Stimulated activated memory B cell treated with anti-CD40 and anti-IgM and Interleukin-4, amounts not matched to agents 10 μg/mL and 1 μg/mL and 100 μg/mL, for 72 hours (primary cell): ENCODE results near the gene DOC2B.
"Not testable (repeated sequence)": the region's sequence is repeated elsewhere in the genome, so short reads cannot be mapped to it uniquely, and the experiment has no call there.

Experiments
- ATAC-seq: fragments of 150-1000 bp; cut with Tn5 transposase; 2 replicates; pipeline ENCODE4 v1.10.0; 2021
- H3K27ac Mint-ChIP-seq: one replicate; pipeline ENCODE4 v1.8.0; 2022; ENCODE audit warnings: mild to moderate bottlenecking, mixed read lengths
- H3K27me3 Mint-ChIP-seq: one replicate; pipeline ENCODE4 v1.8.0; 2022; ENCODE audit warnings: mixed read lengths
- H3K36me3 Mint-ChIP-seq: one replicate; pipeline ENCODE4 v1.8.0; 2022; ENCODE audit warnings: mixed read lengths
- H3K4me1 Mint-ChIP-seq: one replicate; pipeline ENCODE4 v1.8.0; 2022; ENCODE audit warnings: mixed read lengths
- H3K4me3 Mint-ChIP-seq: one replicate; pipeline ENCODE4 v1.8.0; 2022; ENCODE audit warnings: mild to moderate bottlenecking, moderate library complexity, mixed read lengths
- H3K9me3 Mint-ChIP-seq: one replicate; pipeline ENCODE4 v1.8.0; 2022; ENCODE audit warnings: mixed read lengths

Gene DOC2B

DNA sequence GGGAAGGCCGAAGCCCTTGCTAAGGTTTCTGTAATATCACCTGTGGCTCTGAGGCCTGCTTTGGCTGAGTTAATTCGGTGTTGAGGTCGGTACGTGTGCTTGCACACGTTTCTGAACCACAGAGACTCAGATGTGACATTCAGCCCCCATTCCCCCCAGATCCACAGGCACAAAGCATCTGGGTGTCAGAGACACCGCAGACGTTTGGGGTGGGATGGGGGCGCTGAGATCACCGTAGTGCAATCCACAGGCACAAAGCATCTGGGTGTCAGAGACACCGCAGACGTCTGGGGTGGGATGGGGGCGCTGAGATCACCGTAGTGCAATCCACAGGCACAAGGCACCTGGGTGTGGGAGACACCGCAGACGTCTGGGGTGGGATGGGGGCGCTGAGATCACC lies 19.8 kb upstream of the DOC2B start:
- H3K4me3 Mint-ChIP-seq, H3K9me3 Mint-ChIP-seq, H3K36me3 Mint-ChIP-seq, H3K27ac Mint-ChIP-seq, H3K4me1 Mint-ChIP-seq, ATAC-seq: not testable (repeated sequence)
- peaks cover 42% of the 10 kb centered on the region for H3K27me3 Mint-ChIP-seq

DNA sequence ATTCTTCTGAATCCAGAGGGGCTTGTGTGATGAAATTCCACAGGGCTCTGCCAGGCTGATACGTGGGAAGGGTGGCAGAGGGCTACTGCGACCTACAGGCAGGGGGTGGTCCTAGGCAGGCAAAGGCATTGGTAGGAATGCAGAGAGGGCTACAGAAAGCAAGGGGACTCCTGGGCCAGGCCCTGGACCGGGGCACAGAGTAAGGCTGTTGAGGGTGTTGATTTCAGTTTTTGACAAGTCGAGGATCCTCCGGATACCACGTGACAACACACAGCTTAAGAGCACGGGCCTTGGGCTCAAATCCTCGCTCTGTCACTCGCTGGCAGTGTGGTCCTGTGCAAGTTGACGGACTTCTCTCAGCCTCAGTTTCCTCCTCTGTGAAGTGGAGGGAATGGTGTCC lies 19.1 kb upstream of the DOC2B start:
- no peak overlapping the region for H3K4me3 Mint-ChIP-seq
- ATAC-seq, result no peak
- no peaks in the 10 kb centered on the region for H3K9me3 Mint-ChIP-seq
- H3K4me1 Mint-ChIP-seq, result no peaks in the 10 kb centered on the region
- H3K36me3 Mint-ChIP-seq, result no peaks in the 10 kb centered on the region
- H3K27me3 Mint-ChIP-seq, result peaks cover 44% of the 10 kb centered on the region
- no peak overlapping the region for H3K27ac Mint-ChIP-seq

DNA sequence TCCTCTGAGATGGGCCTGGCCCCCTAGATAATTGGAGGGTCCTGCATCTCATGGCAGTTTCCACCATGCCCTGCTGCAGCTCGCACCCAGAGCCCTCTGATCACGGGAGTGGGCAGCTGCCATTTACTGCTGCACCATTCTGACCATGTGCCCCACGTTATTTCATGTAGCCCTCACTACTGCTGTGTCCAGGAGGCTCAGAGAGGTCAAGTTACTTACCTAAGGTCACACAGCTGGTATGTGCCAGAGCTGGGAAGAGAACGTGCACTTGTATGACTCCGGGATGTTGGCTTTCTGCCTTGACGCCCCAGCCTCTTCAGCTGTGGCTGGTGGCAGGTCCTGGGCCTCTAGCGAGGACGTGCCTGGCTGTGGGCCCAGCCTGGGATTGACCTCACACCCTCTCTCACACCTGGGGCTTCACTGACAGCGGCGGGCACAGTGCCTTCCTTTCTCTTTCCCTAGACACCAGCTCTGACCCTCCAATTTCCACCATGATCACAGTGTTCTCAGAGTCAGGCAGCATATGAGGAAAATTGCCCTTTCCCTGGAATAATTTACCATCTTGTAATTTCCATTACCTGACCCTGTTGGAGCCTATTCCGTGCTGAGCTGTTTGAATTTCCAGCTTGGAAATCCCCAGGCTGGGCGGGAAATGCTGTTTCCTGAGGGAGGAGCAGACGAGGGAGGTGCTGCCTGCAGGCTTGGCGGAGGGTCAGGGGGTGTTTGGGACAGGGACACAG lies 18.5 kb upstream of the DOC2B start:
- H3K4me1 Mint-ChIP-seq, result no peaks in the 10 kb centered on the region
- no peak overlapping the region for H3K27ac Mint-ChIP-seq
- H3K4me3 Mint-ChIP-seq, result no peak overlapping the region
- peaks cover 44% of the 10 kb centered on the region for H3K27me3 Mint-ChIP-seq
- no peaks in the 10 kb centered on the region for H3K36me3 Mint-ChIP-seq
- peak; percentile 24 for ATAC-seq
- H3K9me3 Mint-ChIP-seq, result no peaks in the 10 kb centered on the region

DNA sequence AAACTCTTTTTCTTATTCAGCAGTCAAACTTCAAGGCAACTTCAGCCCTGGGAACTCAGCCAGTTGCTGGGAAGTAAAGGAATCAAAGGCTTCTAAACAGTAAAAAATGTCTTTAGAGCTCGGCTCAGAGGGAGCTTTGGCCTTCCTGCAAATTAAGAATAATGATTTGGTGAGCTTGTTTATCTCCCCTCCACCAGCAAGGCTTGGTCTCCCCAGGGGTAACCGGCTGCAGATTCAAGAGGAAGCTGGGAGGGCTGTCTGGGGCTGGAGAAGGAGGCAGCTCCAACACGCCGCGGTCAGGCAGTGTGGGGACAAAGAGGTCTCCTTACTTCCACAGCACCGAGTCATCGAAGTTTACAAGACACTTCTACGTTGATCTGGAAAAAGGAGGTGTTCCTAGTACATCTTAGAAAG lies 17.7 kb upstream of the DOC2B start:
- H3K4me3 Mint-ChIP-seq, result no peak overlapping the region
- no peaks in the 10 kb centered on the region for H3K9me3 Mint-ChIP-seq

DNA sequence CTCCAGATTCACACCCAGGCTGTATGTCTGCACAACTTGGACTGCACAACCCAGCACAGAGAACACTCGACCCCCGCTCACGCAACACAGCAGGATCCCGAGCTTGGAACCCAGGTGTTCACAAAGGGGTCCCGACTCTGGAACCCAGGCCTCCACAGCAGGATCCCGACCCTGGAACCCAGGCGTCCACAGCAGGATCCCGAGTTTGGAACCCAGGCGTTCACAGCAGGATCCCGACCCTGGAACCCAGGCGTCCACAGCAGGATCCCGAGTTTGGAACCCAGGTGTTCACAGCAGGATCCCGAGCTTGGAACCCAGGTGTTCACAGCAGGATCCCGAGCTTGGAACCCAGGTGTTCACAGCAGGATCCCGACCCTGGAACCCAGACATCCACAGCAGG lies 16.8 kb upstream of the DOC2B start:
- not testable (repeated sequence) for ATAC-seq, H3K9me3 Mint-ChIP-seq, H3K4me1 Mint-ChIP-seq, H3K36me3 Mint-ChIP-seq, H3K27ac Mint-ChIP-seq, H3K4me3 Mint-ChIP-seq
- peaks cover 44% of the 10 kb centered on the region for H3K27me3 Mint-ChIP-seq

More for the DNA sequence above, 17.7 kb upstream of the DOC2B start:
- H3K4me1 Mint-ChIP-seq, result no peaks in the 10 kb centered on the region
- H3K27me3 Mint-ChIP-seq, result peaks cover 44% of the 10 kb centered on the region
- no peaks in the 10 kb centered on the region for H3K36me3 Mint-ChIP-seq
- no peak overlapping the region for H3K27ac Mint-ChIP-seq
- ATAC-seq, result no peak

GRCh38 chr17:197352-197751 lies 15.9 kb upstream of the DOC2B start:
- no peak for ATAC-seq
- Mint-ChIP-seq H3K36me3 (no peaks in the 10 kb centered on the region), H3K27me3 (peaks cover 44% of the 10 kb centered on the region), H3K4me3 (no peak overlapping the region), H3K9me3 (no peaks in the 10 kb centered on the region), H3K27ac (no peak overlapping the region), H3K4me1 (no peaks in the 10 kb centered on the region)

- no peaks in the 10 kb centered on the region for H3K36me3 Mint-ChIP-seq
- ATAC-seq, result no peak
- no peaks in the 10 kb centered on the region for H3K4me1 Mint-ChIP-seq
- peaks cover 37% of the 10 kb centered on the region for H3K27me3 Mint-ChIP-seq
- H3K27ac Mint-ChIP-seq, result no peak overlapping the region
- no peak overlapping the region for H3K4me3 Mint-ChIP-seq
- no peaks in the 10 kb centered on the region for H3K9me3 Mint-ChIP-seq
These were observed 13.6 kb upstream of the DOC2B start for GRCh38 chr17:194828-195602.

DNA sequence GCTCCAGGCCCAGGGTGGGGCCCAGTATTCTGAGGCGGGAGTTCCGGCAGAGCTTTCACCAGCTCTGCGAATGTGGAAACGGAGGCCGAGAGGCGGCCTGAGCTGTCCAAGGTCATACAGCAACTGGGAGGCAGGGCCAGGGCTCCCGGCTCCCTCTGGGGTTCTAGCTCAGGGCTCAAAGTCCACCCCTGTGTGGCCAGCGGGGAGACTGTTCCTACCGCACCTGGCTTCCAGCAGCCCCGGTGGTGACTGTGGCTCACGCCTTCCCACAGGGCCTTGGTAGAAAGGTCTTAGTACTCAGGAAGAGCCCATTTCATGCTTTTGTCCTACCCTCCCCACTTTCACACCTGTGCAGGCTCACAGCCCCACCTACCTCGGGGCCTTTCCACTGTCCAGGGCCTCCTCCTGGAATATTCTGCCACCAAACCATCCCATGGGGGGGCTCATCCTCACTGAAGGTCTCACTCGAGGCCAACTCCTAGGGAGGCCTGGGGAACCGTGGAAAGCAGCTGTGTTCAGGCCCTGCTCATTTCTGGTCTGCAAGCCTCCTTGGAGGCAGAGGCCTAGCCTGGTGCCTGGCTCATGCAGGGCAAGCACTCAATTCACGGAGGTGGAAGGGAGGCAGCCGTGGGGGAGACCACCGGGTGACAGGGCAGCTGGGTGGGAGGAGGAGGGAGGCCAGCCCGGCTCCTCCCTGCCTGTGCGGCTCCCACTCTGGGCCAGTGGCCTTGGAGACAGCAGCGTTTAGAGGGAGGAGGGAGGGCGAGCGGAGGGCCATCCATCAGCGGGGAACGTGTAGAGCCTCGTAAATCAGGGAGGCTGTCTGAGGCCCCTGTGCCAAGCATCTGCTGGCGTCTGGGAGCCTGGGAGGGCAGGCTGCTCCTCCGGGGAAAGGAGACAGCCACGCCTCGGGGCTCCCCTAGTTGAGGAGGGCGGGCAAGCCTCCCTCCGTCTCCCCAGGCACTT lies 12.7 kb upstream of the DOC2B start:
- peaks cover 28% of the 10 kb centered on the region for H3K27me3 Mint-ChIP-seq
- no peak overlapping the region for H3K4me3 Mint-ChIP-seq
- no peak for ATAC-seq
- no peaks in the 10 kb centered on the region for H3K4me1 Mint-ChIP-seq
- H3K27ac Mint-ChIP-seq, result no peak overlapping the region
- H3K9me3 Mint-ChIP-seq, result no peaks in the 10 kb centered on the region
- H3K36me3 Mint-ChIP-seq, result no peaks in the 10 kb centered on the region

DNA sequence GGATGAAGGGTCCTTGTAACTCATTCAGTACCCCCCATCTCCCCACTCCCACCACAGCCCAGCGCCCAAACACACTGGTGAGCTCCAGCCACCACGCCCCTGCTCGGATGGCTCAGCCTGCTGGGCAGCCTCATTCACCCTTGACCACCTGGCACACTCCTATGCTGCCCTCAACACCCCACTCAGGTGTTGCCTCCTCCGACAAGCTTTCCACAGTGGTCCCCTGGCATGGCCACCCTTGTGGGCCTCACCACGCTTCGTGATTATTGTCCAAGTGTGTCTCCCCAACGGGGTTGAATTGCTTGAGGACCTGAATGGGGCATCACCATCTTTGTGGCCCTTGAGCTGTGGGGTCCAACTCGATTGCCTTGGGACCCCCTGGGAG lies 12.0 kb upstream of the DOC2B start:
- Mint-ChIP-seq H3K27ac (no peak overlapping the region), H3K9me3 (no peaks in the 10 kb centered on the region), H3K27me3 (peaks cover 22% of the 10 kb centered on the region), H3K36me3 (no peaks in the 10 kb centered on the region), H3K4me1 (no peaks in the 10 kb centered on the region), H3K4me3 (no peak overlapping the region)
- no peak for ATAC-seq

DNA sequence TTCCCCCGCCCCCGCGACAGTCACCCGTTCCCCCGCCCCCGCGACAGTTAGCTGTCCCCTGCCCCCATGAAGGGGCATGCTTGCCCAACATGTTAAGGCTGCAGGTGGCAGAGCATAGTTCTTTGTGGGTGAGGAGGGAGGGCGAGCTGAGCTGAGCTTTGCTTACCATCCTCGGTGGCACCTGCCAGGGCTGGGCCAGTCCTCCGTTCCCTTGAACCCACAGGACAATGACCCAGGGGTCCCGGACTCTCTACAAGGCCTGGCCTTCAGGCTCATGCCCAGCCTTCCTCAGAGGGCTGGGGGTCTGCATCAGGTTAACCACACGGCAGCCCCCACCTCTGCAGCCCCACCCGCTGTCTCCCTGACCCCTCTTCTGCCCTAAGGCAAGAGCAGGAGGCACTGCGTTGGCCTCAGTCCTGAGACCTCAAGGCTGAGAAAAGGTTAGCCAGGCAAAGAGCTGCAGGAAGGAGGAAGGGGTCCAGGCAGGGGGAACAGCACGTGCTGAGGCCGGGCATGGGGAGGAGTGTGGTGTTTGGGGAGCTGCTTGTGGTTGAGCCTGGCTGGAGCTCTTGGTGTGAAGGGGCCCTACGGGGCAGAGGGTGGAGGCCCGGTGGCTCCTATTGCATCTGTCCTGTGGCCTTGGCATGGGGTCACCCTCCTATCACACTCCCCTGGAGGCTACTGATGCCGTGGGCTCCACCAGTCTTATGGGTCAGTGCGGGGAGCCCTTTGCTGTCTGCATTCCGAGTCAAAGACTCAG lies 11.4 kb upstream of the DOC2B start:
- no peak overlapping the region for H3K27ac Mint-ChIP-seq

GRCh38 chr17:189444-189843 lies 8.0 kb upstream of the DOC2B start:
- H3K4me1 Mint-ChIP-seq, result no peaks in the 10 kb centered on the region
- peaks cover 17% of the 10 kb centered on the region for H3K27me3 Mint-ChIP-seq
- H3K27ac Mint-ChIP-seq, result no peak overlapping the region
- no peak for ATAC-seq
- H3K9me3 Mint-ChIP-seq, result no peaks in the 10 kb centered on the region
- H3K4me3 Mint-ChIP-seq, result no peak overlapping the region
- H3K36me3 Mint-ChIP-seq, result no peaks in the 10 kb centered on the region

More for the DNA sequence above, 11.4 kb upstream of the DOC2B start:
- Mint-ChIP-seq H3K4me1 (no peaks in the 10 kb centered on the region), H3K4me3 (no peak overlapping the region), H3K27me3 (peaks cover 18% of the 10 kb centered on the region), H3K36me3 (no peaks in the 10 kb centered on the region), H3K9me3 (no peaks in the 10 kb centered on the region)
- no peak for ATAC-seq

DNA sequence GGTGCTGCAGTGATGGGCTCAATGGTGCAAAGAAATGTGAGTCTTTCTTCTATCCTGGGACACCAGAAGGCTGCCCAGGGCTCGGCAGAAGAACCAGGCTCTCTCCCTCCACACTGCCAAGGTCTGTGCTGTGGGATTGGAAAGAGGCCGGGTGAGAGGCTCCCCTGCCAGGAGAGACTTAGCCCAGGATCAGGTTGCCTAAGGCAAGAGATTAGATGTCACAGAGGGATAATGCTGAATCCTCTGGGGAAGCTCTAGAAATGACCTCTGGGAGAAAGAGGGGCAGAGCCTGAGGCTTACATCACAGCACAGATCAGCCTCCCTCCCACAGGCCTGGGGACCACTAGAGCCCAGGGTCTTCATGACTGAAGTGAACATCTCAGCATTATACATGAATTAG lies 5.7 kb upstream of the DOC2B start:
- Mint-ChIP-seq H3K27ac (no peak overlapping the region), H3K36me3 (no peaks in the 10 kb centered on the region), H3K9me3 (no peaks in the 10 kb centered on the region), H3K4me1 (no peaks in the 10 kb centered on the region), H3K4me3 (no peak overlapping the region), H3K27me3 (peaks cover 40% of the 10 kb centered on the region)
- no peak for ATAC-seq

DNA sequence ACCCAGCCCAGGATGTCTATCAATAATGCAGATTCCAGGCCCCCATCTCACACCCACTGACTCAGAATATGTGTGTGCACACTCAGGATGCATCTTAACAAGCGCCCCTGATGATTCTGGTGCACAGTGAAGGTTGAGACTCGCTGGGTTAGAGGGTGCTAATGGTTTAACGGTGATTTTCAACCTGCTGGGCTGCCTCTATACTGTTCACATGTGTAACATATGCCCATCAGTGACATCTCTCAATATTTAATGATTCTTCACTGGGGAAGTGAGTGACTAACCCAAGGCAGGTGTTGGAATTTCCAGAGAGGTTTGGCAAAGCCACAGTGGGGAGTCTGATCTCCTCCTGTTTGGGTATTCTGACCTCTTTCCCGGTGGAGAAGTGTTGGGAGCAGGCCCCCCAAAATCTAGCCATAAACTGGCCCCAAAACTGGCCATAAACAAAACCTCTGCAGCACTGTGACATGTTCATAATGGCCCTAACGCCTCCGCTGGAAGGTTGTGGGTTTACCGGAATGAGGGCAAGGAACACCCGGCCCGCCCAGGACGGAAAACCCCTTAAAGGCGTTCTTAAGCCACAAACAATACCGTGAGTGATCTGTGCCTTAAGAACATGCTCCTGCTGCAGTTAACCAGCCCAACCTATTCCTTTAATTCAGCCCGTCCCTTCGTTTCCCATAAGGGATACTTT lies 4.1 kb upstream of the DOC2B start:
- no peaks in the 10 kb centered on the region for H3K4me1 Mint-ChIP-seq
- H3K27ac Mint-ChIP-seq, result no peak overlapping the region
- no peak for ATAC-seq
- no peaks in the 10 kb centered on the region for H3K9me3 Mint-ChIP-seq
- no peaks in the 10 kb centered on the region for H3K36me3 Mint-ChIP-seq
- peaks cover 45% of the 10 kb centered on the region for H3K27me3 Mint-ChIP-seq
- H3K4me3 Mint-ChIP-seq, result no peak overlapping the region

DNA sequence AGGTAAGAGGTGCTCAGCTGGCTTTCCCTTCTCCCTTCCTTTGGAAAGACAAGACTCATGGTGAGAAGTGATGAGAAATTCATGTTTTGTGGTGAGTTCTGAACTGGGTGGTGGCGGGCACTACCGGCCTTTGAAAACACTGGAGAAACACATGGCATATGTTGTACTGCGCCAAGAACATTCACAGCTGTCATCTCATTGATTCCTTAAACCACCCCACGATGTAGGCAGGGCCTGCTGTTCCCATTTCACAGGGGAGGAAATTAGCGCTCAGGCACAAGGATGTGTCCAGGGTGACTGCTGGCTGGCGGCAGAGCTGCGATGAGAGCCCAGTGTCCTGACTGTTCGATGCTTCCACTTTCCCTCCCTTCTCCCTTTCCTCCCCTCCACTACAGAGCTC lies 1.6 kb upstream of the DOC2B start:
- Mint-ChIP-seq H3K27me3 (peaks cover 52% of the 10 kb centered on the region), H3K4me3 (no peak overlapping the region), H3K4me1 (no peaks in the 10 kb centered on the region), H3K9me3 (no peaks in the 10 kb centered on the region), H3K36me3 (no peaks in the 10 kb centered on the region), H3K27ac (no peak overlapping the region)
- ATAC-seq, result no peak
